NT2/D1 (cell line): ENCODE measurements around the gene CDC25B.
A peak's percentile ranks its signal among the peaks of the same experiment; 100 is the strongest.

Source experiments
- DNase-seq: peaks from one replicate; pipeline ENCODE4 v3.0.0-alpha.2; 2011; ENCODE audit warnings: low read depth, low spot score
- H3K27me3 ChIP-seq: 2 replicates; pipeline ENCODE4 v1.6.0; 2011; ENCODE audit warnings: mild to moderate bottlenecking; ENCODE audit not compliant: insufficient read length, insufficient read depth
- H3K36me3 ChIP-seq: 2 replicates; pipeline ENCODE4 v1.6.1; 2011; ENCODE audit warnings: mild to moderate bottlenecking, low read length, mixed read lengths; ENCODE audit not compliant: insufficient read depth, insufficient read length
- H3K4me1 ChIP-seq: 2 replicates; pipeline ENCODE4 v1.5.1; 2011; ENCODE audit not compliant: insufficient read depth, insufficient read length
- H3K4me3 ChIP-seq: 2 replicates; pipeline ENCODE4 v1.5.1; 2011; ENCODE audit warnings: low read depth; ENCODE audit not compliant: insufficient read length
- H3K9ac ChIP-seq: 2 replicates; pipeline ENCODE4 v1.6.0; 2011; ENCODE audit warnings: low read depth; ENCODE audit not compliant: insufficient read length
- H3K9me3 ChIP-seq: 2 replicates; pipeline ENCODE4 v1.5.1; 2011; ENCODE audit warnings: mild to moderate bottlenecking, low read length; ENCODE audit not compliant: insufficient read depth
- SUZ12 ChIP-seq: IDR thresholded peaks from 2 replicates; pipeline ENCODE4 v1.6.1; 2011; ENCODE audit not compliant: insufficient read length, insufficient read depth; ENCODE audit errors: extremely low read depth
- YY1 ChIP-seq: IDR thresholded peaks from 2 replicates; pipeline ENCODE4 v1.6.1; 2011; ENCODE audit not compliant: insufficient read length, insufficient read depth
- ZNF274 ChIP-seq: IDR thresholded peaks from 2 replicates; pipeline ENCODE4 v1.6.1; 2011; ENCODE audit warnings: mild to moderate bottlenecking, low read depth, low read length

CDC25B gene

GRCh38 chr20:3751675-3752385 is 44.3 kb upstream of the CDC25B start:
- DNase-seq: peak; percentile 40
- peak overlapping the region; percentile 37 for H3K4me3 ChIP-seq

GRCh38 chr20:3752386-3752759 is 43.7 kb upstream of the CDC25B start:
- H3K4me3 ChIP-seq: peak overlapping the region; percentile 12
- peaks cover 51% of the 10 kb centered on the region for H3K36me3 ChIP-seq
- no peak for DNase-seq
- H3K4me1 ChIP-seq: peaks cover 4% of the 10 kb centered on the region
- H3K27me3 ChIP-seq: peaks cover 7% of the 10 kb centered on the region
- peak overlapping the region; percentile 4 for H3K9ac ChIP-seq
- TF ChIP-seq ZNF274: no peak
- H3K9me3 ChIP-seq: no peaks in the 10 kb centered on the region

More at GRCh38 chr20:3751675-3752385, 44.3 kb upstream of the CDC25B start:
- Histone ChIP-seq H3K36me3 (peaks cover 53% of the 10 kb centered on the region), H3K9me3 (no peaks in the 10 kb centered on the region), H3K27me3 (peaks cover 7% of the 10 kb centered on the region), H3K4me1 (peaks cover 4% of the 10 kb centered on the region), H3K9ac (peak overlapping the region; percentile 64)
- TF ChIP-seq ZNF274: no peak
- TF ChIP-seq YY1: no peak
- TF ChIP-seq SUZ12: no peak

- H3K9ac ChIP-seq: no peak overlapping the region
These were observed 43.0 kb upstream of the CDC25B start for GRCh38 chr20:3753098-3753497.

GRCh38 chr20:3753501-3754275 is 42.4 kb upstream of the CDC25B start:
- Histone ChIP-seq H3K27me3 (peaks cover 7% of the 10 kb centered on the region), H3K36me3 (peaks cover 53% of the 10 kb centered on the region), H3K4me3 (no peak overlapping the region), H3K4me1 (peaks cover 4% of the 10 kb centered on the region), H3K9ac (no peak overlapping the region), H3K9me3 (no peaks in the 10 kb centered on the region)
- DNase-seq: no peak
- TF ChIP-seq SUZ12 (no peak), ZNF274 (no peak), YY1 (no peak)

More at GRCh38 chr20:3753098-3753497, 43.0 kb upstream of the CDC25B start:
- H3K4me3 ChIP-seq: no peak overlapping the region
- peaks cover 4% of the 10 kb centered on the region for H3K4me1 ChIP-seq
- TF ChIP-seq SUZ12 (no peak), YY1 (no peak), ZNF274 (no peak)
- peaks cover 7% of the 10 kb centered on the region for H3K27me3 ChIP-seq
- H3K36me3 ChIP-seq: peaks cover 52% of the 10 kb centered on the region
- H3K9me3 ChIP-seq: no peaks in the 10 kb centered on the region
- peak; percentile 78 for DNase-seq

GRCh38 chr20:3754276-3754630 is 41.9 kb upstream of the CDC25B start:
- Histone ChIP-seq H3K27me3 (peaks cover 7% of the 10 kb centered on the region), H3K4me3 (no peak overlapping the region), H3K9ac (no peak overlapping the region), H3K36me3 (peaks cover 56% of the 10 kb centered on the region), H3K4me1 (peaks cover 6% of the 10 kb centered on the region), H3K9me3 (no peaks in the 10 kb centered on the region)
- DNase-seq: no peak
- no peak for TF ChIP-seq YY1

- no peak overlapping the region for H3K4me3 ChIP-seq
- H3K9me3 ChIP-seq: no peaks in the 10 kb centered on the region
- DNase-seq: no peak
- H3K4me1 ChIP-seq: peaks cover 15% of the 10 kb centered on the region
- H3K36me3 ChIP-seq: peaks cover 60% of the 10 kb centered on the region
- H3K9ac ChIP-seq: no peak overlapping the region
- TF ChIP-seq YY1: no peak
- TF ChIP-seq SUZ12: no peak
- no peak for TF ChIP-seq ZNF274
- H3K27me3 ChIP-seq: peaks cover 7% of the 10 kb centered on the region
These were observed 40.8 kb upstream of the CDC25B start for GRCh38 chr20:3755269-3755668.

GRCh38 chr20:3755814-3756480 is 40.2 kb upstream of the CDC25B start:
- no peak for DNase-seq
- no peaks in the 10 kb centered on the region for H3K9me3 ChIP-seq
- peaks cover 54% of the 10 kb centered on the region for H3K36me3 ChIP-seq
- H3K4me3 ChIP-seq: no peak overlapping the region
- no peak overlapping the region for H3K9ac ChIP-seq
- peaks cover 2% of the 10 kb centered on the region for H3K27me3 ChIP-seq
- H3K4me1 ChIP-seq: peaks cover 18% of the 10 kb centered on the region
- TF ChIP-seq SUZ12 (no peak), ZNF274 (no peak), YY1 (no peak)
